Measurements from ENCODE around the gene VPS18. TPM values are rescaled to one million over a fixed set of nuclear protein-coding genes. Genes with fewer than 3 reads are reported as not detected.

The VPS18 gene
- total RNA-seq, 1 donor from 2014 or later = 37.6 TPM

DNA sequence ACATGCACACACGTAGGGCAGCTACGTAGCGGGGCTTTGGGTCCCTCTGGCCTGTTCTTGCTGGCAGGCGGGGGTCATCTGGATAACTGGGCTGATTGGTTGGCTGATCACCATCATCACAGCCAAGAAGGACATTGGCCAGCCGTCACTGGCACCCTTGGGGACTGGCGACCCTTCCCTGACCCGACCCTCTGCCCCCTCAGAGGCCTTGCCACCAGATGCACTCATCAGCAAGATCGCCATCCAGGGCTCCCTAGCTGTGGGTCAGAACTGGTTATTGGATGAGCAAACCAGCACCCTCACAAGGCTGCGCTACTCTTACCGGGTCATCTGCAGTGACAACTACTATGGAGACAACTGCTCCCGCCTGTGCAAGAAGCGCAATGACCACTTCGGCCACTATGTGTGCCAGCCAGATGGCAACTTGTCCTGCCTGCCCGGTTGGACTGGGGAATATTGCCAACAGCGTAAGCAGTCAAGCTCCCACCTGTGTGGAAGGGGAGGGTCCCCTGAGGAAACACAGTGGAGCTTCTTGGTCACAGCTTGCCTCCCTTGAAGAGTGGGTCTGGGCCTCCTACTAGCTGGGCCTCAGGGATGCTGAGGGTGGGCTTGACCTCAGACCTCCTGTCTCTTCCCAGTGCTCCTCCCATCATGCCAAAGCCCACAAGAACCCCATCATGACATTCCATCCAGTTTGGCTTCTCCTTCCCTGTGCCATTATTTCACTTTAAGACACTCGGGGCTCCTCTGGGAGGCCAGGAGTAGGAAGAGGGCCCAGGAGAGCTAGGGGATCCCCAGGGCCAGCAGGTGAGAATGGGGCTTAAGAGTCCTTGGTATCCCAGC lies 37.3 kb downstream of the VPS18 start:
- Histone ChIP-seq H3K27ac (ENCODE audit: low read depth, low read length) (no peak overlapping the region), H3K9me3 (ENCODE audit: insufficient read depth, low read depth, low read length) (no peaks in the 10 kb centered on the region), H3K36me3 (ENCODE audit: insufficient read depth, low read length) (no peaks in the 10 kb centered on the region), H3K79me2 (ENCODE audit: insufficient read depth, low read length) (no peaks in the 10 kb centered on the region), H3K4me2 (ENCODE audit: low read length) (no peak overlapping the region), H3K4me1 (ENCODE audit: insufficient read depth, low read length) (peaks cover 13% of the 10 kb centered on the region), H3K27me3 (ENCODE audit: insufficient read depth, low read length) (peaks cover 43% of the 10 kb centered on the region), H2AFZ (ENCODE audit: low read depth, low read length) (no peak overlapping the region), H4K20me1 (ENCODE audit: insufficient read depth, low read length) (peaks cover 10% of the 10 kb centered on the region), H3K4me3 (ENCODE audit: insufficient read depth, low read depth, low read length) (no peak overlapping the region), H3K9ac (ENCODE audit: low read length) (no peak overlapping the region)
- Mint-ChIP-seq H3K27me3 (ENCODE audit: low read depth, unreplicated experiment) (peaks cover 76% of the 10 kb centered on the region), H3K4me1 (ENCODE audit: low read depth, unreplicated experiment) (peaks cover 10% of the 10 kb centered on the region), H3K4me3 (ENCODE audit: unreplicated experiment) (no peak overlapping the region), H3K36me3 (ENCODE audit: low read depth, unreplicated experiment) (peaks cover 5% of the 10 kb centered on the region), H3K27ac (ENCODE audit: unreplicated experiment) (no peak overlapping the region), H3K9me3 (ENCODE audit: unreplicated experiment) (no peaks in the 10 kb centered on the region)
- peak; percentile 13 for TF ChIP-seq EZH2 (IDR thresholded peaks at IDR 0.05; ENCODE audit: insufficient read depth, low read length)
- TF ChIP-seq, protein P1, sequence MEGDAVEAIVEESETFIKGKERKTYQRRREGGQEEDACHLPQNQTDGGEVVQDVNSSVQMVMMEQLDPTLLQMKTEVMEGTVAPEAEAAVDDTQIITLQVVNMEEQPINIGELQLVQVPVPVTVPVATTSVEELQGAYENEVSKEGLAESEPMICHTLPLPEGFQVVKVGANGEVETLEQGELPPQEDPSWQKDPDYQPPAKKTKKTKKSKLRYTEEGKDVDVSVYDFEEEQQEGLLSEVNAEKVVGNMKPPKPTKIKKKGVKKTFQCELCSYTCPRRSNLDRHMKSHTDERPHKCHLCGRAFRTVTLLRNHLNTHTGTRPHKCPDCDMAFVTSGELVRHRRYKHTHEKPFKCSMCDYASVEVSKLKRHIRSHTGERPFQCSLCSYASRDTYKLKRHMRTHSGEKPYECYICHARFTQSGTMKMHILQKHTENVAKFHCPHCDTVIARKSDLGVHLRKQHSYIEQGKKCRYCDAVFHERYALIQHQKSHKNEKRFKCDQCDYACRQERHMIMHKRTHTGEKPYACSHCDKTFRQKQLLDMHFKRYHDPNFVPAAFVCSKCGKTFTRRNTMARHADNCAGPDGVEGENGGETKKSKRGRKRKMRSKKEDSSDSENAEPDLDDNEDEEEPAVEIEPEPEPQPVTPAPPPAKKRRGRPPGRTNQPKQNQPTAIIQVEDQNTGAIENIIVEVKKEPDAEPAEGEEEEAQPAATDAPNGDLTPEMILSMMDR (IDR thresholded peaks at IDR 0.05; ENCODE audit: insufficient read depth, low read depth, low read length) = no peak
- FAIRE-seq = no peak
- no peak for DNase-seq (ENCODE audit: low read depth)

DNA sequence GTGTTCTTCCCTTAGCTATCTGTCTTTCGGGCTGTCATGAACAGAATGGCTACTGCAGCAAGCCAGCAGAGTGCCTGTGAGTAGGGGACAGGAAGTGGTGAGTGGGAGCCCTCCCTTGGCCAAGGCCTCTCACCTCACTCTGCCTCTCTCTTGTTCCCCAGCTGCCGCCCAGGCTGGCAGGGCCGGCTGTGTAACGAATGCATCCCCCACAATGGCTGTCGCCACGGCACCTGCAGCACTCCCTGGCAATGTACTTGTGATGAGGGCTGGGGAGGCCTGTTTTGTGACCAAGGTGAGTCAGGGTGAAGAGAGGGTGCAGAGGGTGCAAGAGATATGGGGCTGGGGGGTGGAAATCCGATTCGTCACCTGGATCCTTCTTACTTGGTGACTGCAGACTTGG lies 37.9 kb downstream of the VPS18 start:
- Histone ChIP-seq H2AFZ (ENCODE audit: low read depth, low read length) (no peak overlapping the region), H3K9me3 (ENCODE audit: insufficient read depth, low read depth, low read length) (no peaks in the 10 kb centered on the region), H3K79me2 (ENCODE audit: insufficient read depth, low read length) (no peaks in the 10 kb centered on the region), H3K4me3 (ENCODE audit: insufficient read depth, low read depth, low read length) (no peak overlapping the region), H3K36me3 (ENCODE audit: insufficient read depth, low read length) (no peaks in the 10 kb centered on the region), H3K27ac (ENCODE audit: low read depth, low read length) (no peak overlapping the region), H4K20me1 (ENCODE audit: insufficient read depth, low read length) (peaks cover 7% of the 10 kb centered on the region), H3K4me1 (ENCODE audit: insufficient read depth, low read length) (peaks cover 10% of the 10 kb centered on the region), H3K4me2 (ENCODE audit: low read length) (no peak overlapping the region), H3K27me3 (ENCODE audit: insufficient read depth, low read length) (peaks cover 36% of the 10 kb centered on the region), H3K9ac (ENCODE audit: low read length) (no peak overlapping the region)
- no peak overlapping the region for H3K27ac Mint-ChIP-seq (ENCODE audit: unreplicated experiment)
- H3K9me3 Mint-ChIP-seq (ENCODE audit: unreplicated experiment) = no peaks in the 10 kb centered on the region
- peaks cover 73% of the 10 kb centered on the region for H3K27me3 Mint-ChIP-seq (ENCODE audit: low read depth, unreplicated experiment)
- H3K4me1 Mint-ChIP-seq (ENCODE audit: low read depth, unreplicated experiment) = peaks cover 7% of the 10 kb centered on the region
- H3K36me3 Mint-ChIP-seq (ENCODE audit: low read depth, unreplicated experiment) = peaks cover 3% of the 10 kb centered on the region
- H3K4me3 Mint-ChIP-seq (ENCODE audit: unreplicated experiment) = no peak overlapping the region
- no peak for DNase-seq (ENCODE audit: low read depth)
- FAIRE-seq = no peak
- TF ChIP-seq, protein P1 (IDR thresholded peaks at IDR 0.05; ENCODE audit: insufficient read depth, low read depth, low read length) = no peak
- TF ChIP-seq EZH2 (IDR thresholded peaks at IDR 0.05; ENCODE audit: insufficient read depth, low read length) = no peak

Data from astrocyte (in vitro differentiated cells and primary cell).